ENCODE data around the gene GPC5.
A peak's percentile ranks its signal among the peaks of the same experiment; 100 is the strongest.

GPC5 gene

DNA sequence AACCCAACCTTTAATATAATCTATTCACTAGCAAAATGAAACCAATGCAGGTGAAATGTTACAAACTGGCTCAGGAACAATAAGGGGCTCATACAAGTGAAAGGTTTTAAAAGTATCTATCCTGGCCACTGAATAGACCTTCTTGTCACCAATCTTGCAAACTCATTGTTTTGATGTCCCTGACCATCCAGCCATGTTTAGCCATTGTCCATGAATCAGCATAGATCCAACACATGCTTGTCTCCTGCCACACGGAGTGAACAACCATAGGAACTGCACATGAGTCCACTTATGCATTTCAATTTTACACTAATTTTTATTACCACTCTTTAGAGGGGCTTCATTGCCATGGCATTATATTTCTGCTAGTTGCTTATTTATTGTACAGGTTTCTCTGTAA is 331.4 kb downstream of the GPC5 start:
- DNase-seq (ENCODE audit: insufficient read length, low spot score) (no peak), FAIRE-seq (no peak)
- TF ChIP-seq, protein P1, sequence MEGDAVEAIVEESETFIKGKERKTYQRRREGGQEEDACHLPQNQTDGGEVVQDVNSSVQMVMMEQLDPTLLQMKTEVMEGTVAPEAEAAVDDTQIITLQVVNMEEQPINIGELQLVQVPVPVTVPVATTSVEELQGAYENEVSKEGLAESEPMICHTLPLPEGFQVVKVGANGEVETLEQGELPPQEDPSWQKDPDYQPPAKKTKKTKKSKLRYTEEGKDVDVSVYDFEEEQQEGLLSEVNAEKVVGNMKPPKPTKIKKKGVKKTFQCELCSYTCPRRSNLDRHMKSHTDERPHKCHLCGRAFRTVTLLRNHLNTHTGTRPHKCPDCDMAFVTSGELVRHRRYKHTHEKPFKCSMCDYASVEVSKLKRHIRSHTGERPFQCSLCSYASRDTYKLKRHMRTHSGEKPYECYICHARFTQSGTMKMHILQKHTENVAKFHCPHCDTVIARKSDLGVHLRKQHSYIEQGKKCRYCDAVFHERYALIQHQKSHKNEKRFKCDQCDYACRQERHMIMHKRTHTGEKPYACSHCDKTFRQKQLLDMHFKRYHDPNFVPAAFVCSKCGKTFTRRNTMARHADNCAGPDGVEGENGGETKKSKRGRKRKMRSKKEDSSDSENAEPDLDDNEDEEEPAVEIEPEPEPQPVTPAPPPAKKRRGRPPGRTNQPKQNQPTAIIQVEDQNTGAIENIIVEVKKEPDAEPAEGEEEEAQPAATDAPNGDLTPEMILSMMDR (IDR thresholded peaks at IDR 0.05; ENCODE audit: insufficient read depth, missing control alignments) = no peak

DNA sequence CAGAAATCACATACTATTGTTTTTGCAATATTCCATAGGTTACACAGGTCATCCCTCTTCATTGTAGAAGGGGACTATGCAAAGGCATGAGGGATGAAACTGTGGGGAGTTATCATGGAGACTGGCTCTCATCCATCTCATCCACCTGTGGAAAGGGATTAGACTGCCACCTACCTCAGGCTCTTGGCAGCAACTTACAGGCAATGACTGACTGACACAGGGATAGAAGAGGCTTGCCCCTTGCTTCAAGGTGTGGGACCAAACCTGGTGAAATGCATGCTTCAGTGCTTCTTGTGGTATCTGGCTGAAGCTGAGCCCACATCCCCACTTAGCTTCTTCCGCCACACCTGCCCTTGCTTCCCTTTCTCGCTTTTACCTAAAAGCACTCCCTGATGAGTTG is 341.3 kb downstream of the GPC5 start:
- TF ChIP-seq, protein P1 (IDR thresholded peaks at IDR 0.05; ENCODE audit: insufficient read depth, missing control alignments) = no peak
- no peak for FAIRE-seq
- no peak for DNase-seq (ENCODE audit: insufficient read length, low spot score)

DNA sequence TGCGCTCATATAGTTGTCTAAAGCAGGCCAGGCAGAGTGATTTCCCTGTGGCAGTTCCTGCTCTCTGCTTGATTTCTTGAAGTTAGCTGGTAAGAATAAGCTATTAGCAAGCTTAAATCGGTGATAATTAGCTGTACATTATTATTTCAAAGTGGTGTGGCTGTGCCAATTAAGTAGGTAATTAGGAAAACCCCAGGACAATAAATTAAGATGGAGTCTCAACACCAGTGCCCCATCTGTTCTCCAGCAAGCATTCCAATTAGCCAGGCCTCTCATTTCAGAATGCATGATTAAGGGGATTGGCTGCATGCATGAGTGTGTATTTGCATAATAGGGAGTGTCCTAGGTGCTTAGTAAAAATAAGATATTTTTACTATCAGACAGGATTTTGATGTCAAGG is 342.3 kb downstream of the GPC5 start:
- TF ChIP-seq, protein P1 (IDR thresholded peaks at IDR 0.05; ENCODE audit: insufficient read depth, missing control alignments) = no peak
- peak; percentile 90 for FAIRE-seq
- DNase-seq (ENCODE audit: insufficient read length, low spot score) = peak; percentile 27

GRCh38 chr13:91741925-91742324 is 343.5 kb downstream of the GPC5 start:
- TF ChIP-seq, protein P1 (IDR thresholded peaks at IDR 0.05; ENCODE audit: insufficient read depth, missing control alignments) = no peak
- no peak for DNase-seq (ENCODE audit: insufficient read length, low spot score)
- no peak for FAIRE-seq

GRCh38 chr13:91744284-91744683 is 345.9 kb downstream of the GPC5 start:
- FAIRE-seq (no peak), DNase-seq (ENCODE audit: insufficient read length, low spot score) (no peak)
- TF ChIP-seq, protein P1 (IDR thresholded peaks at IDR 0.05; ENCODE audit: insufficient read depth, missing control alignments) = no peak

DNA sequence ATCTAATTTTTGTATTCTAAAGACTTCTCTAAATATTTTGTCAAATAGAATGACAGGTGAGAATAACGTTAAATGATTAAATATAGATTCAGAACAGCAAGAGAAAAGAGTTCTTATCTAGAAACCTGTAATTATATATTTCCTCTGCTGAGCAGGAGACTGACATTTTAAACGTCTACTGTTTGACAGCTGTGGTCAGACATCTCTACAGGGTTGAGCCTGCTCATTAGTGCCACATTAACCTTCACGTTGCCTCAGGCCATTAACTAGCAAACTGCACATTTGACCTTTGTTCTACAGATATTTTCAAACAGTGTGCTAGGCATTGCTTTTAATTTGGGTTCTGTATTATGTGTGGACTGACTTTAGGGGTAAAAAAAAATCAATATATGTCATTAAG is 347.5 kb downstream of the GPC5 start:
- TF ChIP-seq, protein P1 (IDR thresholded peaks at IDR 0.05; ENCODE audit: insufficient read depth, missing control alignments) = no peak
- FAIRE-seq = no peak
- no peak for DNase-seq (ENCODE audit: insufficient read length, low spot score)

DNA sequence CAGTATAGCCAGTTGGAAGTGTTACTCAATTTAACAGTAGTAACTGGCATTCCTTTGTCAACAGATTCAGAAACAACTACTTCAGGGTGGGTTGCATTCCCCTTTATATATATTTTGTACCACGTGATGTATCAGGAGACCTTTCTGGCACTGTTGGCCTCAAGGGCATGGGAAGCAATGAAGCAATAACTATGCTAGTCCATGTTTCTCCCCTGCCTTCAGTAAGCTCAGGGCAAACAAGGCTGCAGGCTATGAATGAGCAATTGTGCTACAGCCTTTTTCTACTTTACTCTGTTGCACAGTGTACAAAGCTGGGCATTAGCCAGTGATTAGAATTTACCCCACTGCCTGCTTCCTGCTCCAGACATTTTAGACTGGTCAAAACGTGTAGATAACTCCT is 348.8 kb downstream of the GPC5 start:
- DNase-seq (ENCODE audit: insufficient read length, low spot score) = no peak
- TF ChIP-seq, protein P1 (IDR thresholded peaks at IDR 0.05; ENCODE audit: insufficient read depth, missing control alignments) = no peak
- no peak for FAIRE-seq

Data from D721Med (cell line).